Panc1 (cell line): ENCODE data around the gene SATB1. TPM values are rescaled to one million over a fixed set of nuclear protein-coding genes. Genes with fewer than 3 reads are reported as not detected.

Experiments used
- ATAC-seq: fragments of 200-7000 bp; cut with Tn5 transposase; 2 replicates; pipeline ENCODE4 v1.9.1; 2020; ENCODE audit warnings: mild to moderate bottlenecking, moderate library complexity
- BruUV-seq: library from RNA; stranded (reverse); fragments of 400-500 nt; replicated peaks from 2 replicates; lab custom pipeline; 2021; lab: Mats Ljungman, UMichigan
- CTCF ChIA-PET: fragments of 300-600 bp; sonication (Branson Sonifier 250); formaldehyde crosslinking; loops from one replicate; lab custom pipeline; 2022; ENCODE audit warnings: antibody characterized with exemption; lab: Charles Lee
- POLR2A ChIA-PET: fragments of 300-600 bp; sonication (Branson Sonifier 250); formaldehyde crosslinking; loops from one replicate; lab custom pipeline; 2022; ENCODE audit warnings: antibody characterized with exemption; lab: Charles Lee
- DNase-seq: peaks from one replicate; pipeline ENCODE4 v3.0.0-alpha.2; 2010; ENCODE audit warnings: low read depth, low spot score
- H3K27ac ChIP-seq: 2 replicates; pipeline ENCODE4 v1.5.1; 2011; ENCODE audit warnings: mild to moderate bottlenecking, low read length, inconsistent platforms
- H3K27me3 ChIP-seq: fragments of 200-500 bp; sonication (Bioruptor generic); 2 replicates; pipeline ENCODE4 v1.6.0; 2014; ENCODE audit warnings: low read length, inconsistent platforms; ENCODE audit not compliant: control insufficient read depth, insufficient read depth
- H3K36me3 ChIP-seq: fragments of 200-500 bp; sonication (Bioruptor generic); 2 replicates; pipeline ENCODE4 v1.5.1; 2014; ENCODE audit warnings: inconsistent platforms, mild to moderate bottlenecking, low read length, moderate library complexity; ENCODE audit not compliant: control insufficient read depth, insufficient read depth
- H3K4me1 ChIP-seq: 2 replicates; pipeline ENCODE4 v1.5.1; 2011; ENCODE audit warnings: inconsistent platforms, mild to moderate bottlenecking, low read length, moderate library complexity; ENCODE audit not compliant: control insufficient read depth, insufficient read depth
- H3K4me3 ChIP-seq, 2 experiments: 2 replicates each; pipeline ENCODE4 v1.5.1; 2011 to 2012; ENCODE audit warnings: low read depth in 2 of 2, low read length in 2 of 2, mild to moderate bottlenecking in 2 of 2, inconsistent platforms in 1 of 2, moderate library complexity in 1 of 2
- H3K9me3 ChIP-seq: fragments of 200-500 bp; sonication (Bioruptor generic); 2 replicates; pipeline ENCODE4 v1.5.1; 2014; ENCODE audit warnings: low read depth, mild to moderate bottlenecking, inconsistent platforms, low read length, moderate library complexity; ENCODE audit not compliant: control insufficient read depth, insufficient read depth
- POLR2AphosphoS5 ChIP-seq: IDR thresholded peaks from 2 replicates; pipeline ENCODE4 v1.6.1; 2012; ENCODE audit warnings: mild to moderate bottlenecking, low read depth, low read length, moderate library complexity
- SIN3A ChIP-seq: IDR thresholded peaks from 2 replicates; pipeline ENCODE4 v1.6.1; 2012; ENCODE audit warnings: low read depth, mild to moderate bottlenecking, low read length, moderate library complexity, borderline replicate concordance; ENCODE audit not compliant: insufficient read depth
- TCF7L2 ChIP-seq: IDR thresholded peaks from 2 replicates; pipeline ENCODE4 v1.6.1; 2011; ENCODE audit warnings: mild to moderate bottlenecking, low read depth, low read length, inconsistent platforms
- in situ Hi-C: cut with HindIII; loops from 2 replicates; pipeline ENCODE4 v1.10.0; 2016; ENCODE audit warnings: low sequenced_read_pairs, low pct_unique_long_range_greater_than_20kb
- intact Hi-C: fragments of 100-400 bp; cut with micrococcal nuclease; formaldehyde crosslinking; loops from one replicate; pipeline ENCODE4 v1.10.0; 2022; ENCODE audit not compliant: unreplicated experiment
- total RNA-seq: library from RNA; stranded (reverse); gene quantifications from one replicate; pipeline ENCODE4 v1.2.1, GENCODE V29; 2021; ENCODE audit not compliant: unreplicated experiment
- TF ChIP-seq, protein P1 (sequence below), 2 experiments: IDR thresholded peaks; 2 replicates each; pipeline ENCODE4 v1.6.1; 2011 to 2012; ENCODE audit warnings: low read depth in 2 of 2, control low read depth in 1 of 2, low read length in 1 of 2, mild to moderate bottlenecking in 1 of 2, moderate library complexity in 1 of 2; ENCODE audit not compliant: insufficient read depth in 1 of 2
- TF ChIP-seq, protein P2 (sequence below): fragments of 450-650 bp; IDR thresholded peaks from 2 replicates; pipeline ENCODE4 v1.5.1; 2017; ENCODE audit warnings: mild to moderate bottlenecking

SATB1 gene
- total RNA-seq, 1 experiment from 2014 or later = 0.31 TPM

DNA sequence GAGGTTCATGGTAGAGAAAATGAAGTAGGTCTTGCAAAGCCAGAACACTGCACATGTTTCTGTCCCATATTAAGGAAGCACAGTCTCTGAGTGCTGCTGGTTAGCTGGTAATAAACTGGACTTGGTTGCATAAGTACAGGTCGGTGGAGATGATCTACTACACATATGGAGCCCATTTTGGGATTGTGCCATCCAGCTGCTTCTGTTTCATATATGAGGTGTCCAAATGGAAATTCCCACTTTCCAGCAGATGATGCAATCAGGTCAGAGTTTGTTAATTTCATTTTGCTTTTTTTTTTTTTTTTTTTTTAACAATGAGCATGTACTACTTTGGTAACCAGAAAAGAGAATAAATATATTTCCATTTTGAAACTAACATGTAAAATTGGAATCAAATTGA is 122.6 kb downstream of the SATB1 start:
- no peaks in the 10 kb centered on the region for H3K9me3 ChIP-seq
- intact Hi-C loops = no loop called here
- DNase-seq (no peak), ATAC-seq (no peak)
- in situ Hi-C loops = no loop called here
- H3K36me3 ChIP-seq = no peaks in the 10 kb centered on the region
- TF ChIP-seq TCF7L2 = no peak
- TF ChIP-seq, protein P1, sequence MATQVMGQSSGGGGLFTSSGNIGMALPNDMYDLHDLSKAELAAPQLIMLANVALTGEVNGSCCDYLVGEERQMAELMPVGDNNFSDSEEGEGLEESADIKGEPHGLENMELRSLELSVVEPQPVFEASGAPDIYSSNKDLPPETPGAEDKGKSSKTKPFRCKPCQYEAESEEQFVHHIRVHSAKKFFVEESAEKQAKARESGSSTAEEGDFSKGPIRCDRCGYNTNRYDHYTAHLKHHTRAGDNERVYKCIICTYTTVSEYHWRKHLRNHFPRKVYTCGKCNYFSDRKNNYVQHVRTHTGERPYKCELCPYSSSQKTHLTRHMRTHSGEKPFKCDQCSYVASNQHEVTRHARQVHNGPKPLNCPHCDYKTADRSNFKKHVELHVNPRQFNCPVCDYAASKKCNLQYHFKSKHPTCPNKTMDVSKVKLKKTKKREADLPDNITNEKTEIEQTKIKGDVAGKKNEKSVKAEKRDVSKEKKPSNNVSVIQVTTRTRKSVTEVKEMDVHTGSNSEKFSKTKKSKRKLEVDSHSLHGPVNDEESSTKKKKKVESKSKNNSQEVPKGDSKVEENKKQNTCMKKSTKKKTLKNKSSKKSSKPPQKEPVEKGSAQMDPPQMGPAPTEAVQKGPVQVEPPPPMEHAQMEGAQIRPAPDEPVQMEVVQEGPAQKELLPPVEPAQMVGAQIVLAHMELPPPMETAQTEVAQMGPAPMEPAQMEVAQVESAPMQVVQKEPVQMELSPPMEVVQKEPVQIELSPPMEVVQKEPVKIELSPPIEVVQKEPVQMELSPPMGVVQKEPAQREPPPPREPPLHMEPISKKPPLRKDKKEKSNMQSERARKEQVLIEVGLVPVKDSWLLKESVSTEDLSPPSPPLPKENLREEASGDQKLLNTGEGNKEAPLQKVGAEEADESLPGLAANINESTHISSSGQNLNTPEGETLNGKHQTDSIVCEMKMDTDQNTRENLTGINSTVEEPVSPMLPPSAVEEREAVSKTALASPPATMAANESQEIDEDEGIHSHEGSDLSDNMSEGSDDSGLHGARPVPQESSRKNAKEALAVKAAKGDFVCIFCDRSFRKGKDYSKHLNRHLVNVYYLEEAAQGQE (IDR thresholded peaks at IDR 0.05; ENCODE audit: insufficient read depth in 1 of 2, low read depth in 2 of 2, low read length in 1 of 2) = no peak
- TF ChIP-seq SIN3A = no peak
- no peak for TF ChIP-seq POLR2AphosphoS5
- TF ChIP-seq, protein P2, sequence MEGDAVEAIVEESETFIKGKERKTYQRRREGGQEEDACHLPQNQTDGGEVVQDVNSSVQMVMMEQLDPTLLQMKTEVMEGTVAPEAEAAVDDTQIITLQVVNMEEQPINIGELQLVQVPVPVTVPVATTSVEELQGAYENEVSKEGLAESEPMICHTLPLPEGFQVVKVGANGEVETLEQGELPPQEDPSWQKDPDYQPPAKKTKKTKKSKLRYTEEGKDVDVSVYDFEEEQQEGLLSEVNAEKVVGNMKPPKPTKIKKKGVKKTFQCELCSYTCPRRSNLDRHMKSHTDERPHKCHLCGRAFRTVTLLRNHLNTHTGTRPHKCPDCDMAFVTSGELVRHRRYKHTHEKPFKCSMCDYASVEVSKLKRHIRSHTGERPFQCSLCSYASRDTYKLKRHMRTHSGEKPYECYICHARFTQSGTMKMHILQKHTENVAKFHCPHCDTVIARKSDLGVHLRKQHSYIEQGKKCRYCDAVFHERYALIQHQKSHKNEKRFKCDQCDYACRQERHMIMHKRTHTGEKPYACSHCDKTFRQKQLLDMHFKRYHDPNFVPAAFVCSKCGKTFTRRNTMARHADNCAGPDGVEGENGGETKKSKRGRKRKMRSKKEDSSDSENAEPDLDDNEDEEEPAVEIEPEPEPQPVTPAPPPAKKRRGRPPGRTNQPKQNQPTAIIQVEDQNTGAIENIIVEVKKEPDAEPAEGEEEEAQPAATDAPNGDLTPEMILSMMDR = no peak
- no peaks in the 10 kb centered on the region for H3K4me1 ChIP-seq
- no peaks in the 10 kb centered on the region for H3K27me3 ChIP-seq
- ChIA-PET POLR2A (no interaction called here), CTCF (no interaction called here)
- no peak overlapping the region for H3K27ac ChIP-seq
- no peak overlapping the region for H3K4me3 ChIP-seq
- BruUV-seq = no TSS peak

DNA sequence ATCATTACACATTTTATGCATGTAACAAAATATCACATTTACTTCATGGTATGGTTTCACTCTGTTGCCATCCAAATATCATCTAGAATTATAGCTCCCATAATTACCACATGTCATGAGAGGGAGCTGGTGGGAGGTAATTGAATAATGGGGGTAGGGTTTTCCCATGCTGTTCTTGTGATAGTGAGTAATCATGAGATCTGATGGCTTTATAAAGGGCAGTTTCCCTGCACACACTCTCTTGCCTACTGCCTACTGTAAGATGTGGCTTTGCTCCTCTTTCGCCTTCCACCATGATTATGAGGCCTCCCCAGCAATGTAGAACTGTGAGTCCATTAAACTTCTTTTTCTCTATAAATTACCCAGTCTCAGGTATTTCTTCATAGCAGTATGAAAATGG is 123.4 kb downstream of the SATB1 start:
- intact Hi-C loops (no loop called here), in situ Hi-C loops (no loop called here)
- no TSS peak for BruUV-seq
- no peak for ATAC-seq
- Histone ChIP-seq H3K27ac (no peak overlapping the region), H3K36me3 (no peaks in the 10 kb centered on the region), H3K9me3 (no peaks in the 10 kb centered on the region), H3K27me3 (no peaks in the 10 kb centered on the region), H3K4me1 (no peaks in the 10 kb centered on the region), H3K4me3 (no peak overlapping the region)
- DNase-seq = no peak
- CTCF ChIA-PET = no interaction called here
- no peak for TF ChIP-seq TCF7L2
- TF ChIP-seq, protein P2 = no peak
- TF ChIP-seq, protein P1 (IDR thresholded peaks at IDR 0.05; ENCODE audit: insufficient read depth in 1 of 2, low read depth in 2 of 2, low read length in 1 of 2) = no peak
- no peak for TF ChIP-seq POLR2AphosphoS5
- TF ChIP-seq SIN3A = no peak
- POLR2A ChIA-PET = no interaction called here
